Right lobe of liver (tissue), 4 donors: ENCODE results near the gene ERMP1.
A peak's percentile ranks its signal among the peaks of the same experiment; 100 is the strongest.

ENCODE experiments used
- CTCF ChIP-seq, 4 donors: fragments of 200-600 bp in 3 of 4; fragments of 450-650 bp in 1 of 4; IDR thresholded peaks; one replicate each; pipeline versions ENCODE4 v1.5.1 to v1.8.0; 2016 to 2022; ENCODE audit warnings: antibody characterized with exemption in 4 of 4, mild to moderate bottlenecking in 2 of 4
- POLR2A ChIP-seq: fragments of 450-650 bp; IDR thresholded peaks from one replicate; pipeline ENCODE4 v1.6.1; 2017; ENCODE audit warnings: antibody characterized with exemption, mild to moderate bottlenecking
- donor health status: DM: no; HTN: no; CAD: no.
- donor health status: DM: no; HTN: no; CAD: no.
- donor health status: DM: no; HTN: yes; CAD: no.

GRCh38 chr9:5832538-5833529 is at the start of gene ERMP1:
- TF ChIP-seq CTCF (IDR thresholded peaks at IDR 0.05) (peak; percentile 83 to 92 (median 88)), POLR2A (peak; percentile 67)
